Limb (tissue), 2 donors: ENCODE results near the gene PNLIPRP1.

ENCODE experiments used
- DNase-seq, 2 donors: peaks; one replicate each; pipeline ENCODE4 v3.0.0-alpha.2; 2016; ENCODE audit errors: extremely low spot score in 2 of 2

PNLIPRP1 gene

DNA sequence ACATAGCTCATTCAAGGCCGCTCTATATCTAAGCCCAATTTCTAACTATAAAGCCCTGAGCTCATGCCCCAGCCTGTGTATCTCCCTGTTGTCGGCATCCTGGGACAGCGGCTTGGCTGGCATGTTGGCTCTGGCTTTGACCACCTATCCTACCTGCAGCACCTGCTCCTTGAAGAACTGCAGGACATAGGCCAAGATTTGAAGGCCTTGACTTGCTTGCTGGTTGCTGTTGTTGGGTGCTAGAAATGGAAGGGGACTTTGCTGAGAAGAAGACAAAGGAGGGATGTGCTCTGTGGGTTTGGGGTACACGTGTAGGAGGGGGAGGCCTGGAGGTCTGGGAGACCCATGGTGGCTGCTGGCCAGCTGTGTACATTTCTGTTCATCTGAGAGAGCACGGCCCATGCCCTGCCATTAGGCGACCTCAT lies 41.1 kb downstream of the PNLIPRP1 start:
- DNase-seq, result no peak

- no peak for DNase-seq
Observed at GRCh38 chr10:116632596-116633215, 41.9 kb downstream of the PNLIPRP1 start.

DNA sequence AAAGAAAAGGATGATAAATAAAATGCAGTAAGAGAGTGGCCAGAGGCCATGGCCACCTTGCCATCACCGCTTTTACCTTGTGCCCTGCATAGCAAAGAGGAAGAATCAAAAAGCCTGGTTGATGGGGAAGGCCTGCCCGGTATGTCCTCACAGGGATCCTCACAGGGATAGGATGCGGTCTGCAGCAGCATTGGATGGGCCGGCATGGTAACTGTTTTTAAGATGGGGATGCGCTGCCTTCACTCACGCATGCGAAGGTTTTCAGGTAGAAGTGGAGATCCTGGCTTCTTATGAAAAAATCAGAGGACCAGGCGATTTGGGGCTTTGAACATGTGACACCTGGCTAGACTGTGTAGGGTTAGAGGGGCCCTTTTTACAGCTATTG lies 42.4 kb downstream of the PNLIPRP1 start:
- DNase-seq, result no peak

- no peak for DNase-seq
Observed at GRCh38 chr10:116634126-116634975, 43.6 kb downstream of the PNLIPRP1 start.

- no peak for DNase-seq
Observed at GRCh38 chr10:116636385-116636784, 45.6 kb downstream of the PNLIPRP1 start.

DNA sequence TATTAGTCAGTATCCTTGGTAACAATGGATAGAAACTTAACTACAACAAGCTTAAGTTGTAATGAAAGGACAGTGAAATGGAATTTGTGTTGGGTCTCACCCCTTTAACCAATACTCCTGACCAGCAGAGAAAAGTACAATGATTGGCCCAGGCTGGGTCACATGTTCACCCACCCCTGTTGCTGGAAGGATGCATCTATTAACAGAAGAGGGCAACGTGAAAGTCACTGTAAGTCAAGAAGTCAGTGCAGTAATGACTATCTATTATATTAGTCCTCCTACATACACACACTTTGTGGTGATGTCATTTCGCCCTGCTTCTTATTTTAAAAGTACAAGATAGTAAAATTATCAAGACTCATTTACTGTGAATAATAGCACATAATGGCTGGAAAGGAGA lies 46.2 kb downstream of the PNLIPRP1 start:
- no peak for DNase-seq

DNA sequence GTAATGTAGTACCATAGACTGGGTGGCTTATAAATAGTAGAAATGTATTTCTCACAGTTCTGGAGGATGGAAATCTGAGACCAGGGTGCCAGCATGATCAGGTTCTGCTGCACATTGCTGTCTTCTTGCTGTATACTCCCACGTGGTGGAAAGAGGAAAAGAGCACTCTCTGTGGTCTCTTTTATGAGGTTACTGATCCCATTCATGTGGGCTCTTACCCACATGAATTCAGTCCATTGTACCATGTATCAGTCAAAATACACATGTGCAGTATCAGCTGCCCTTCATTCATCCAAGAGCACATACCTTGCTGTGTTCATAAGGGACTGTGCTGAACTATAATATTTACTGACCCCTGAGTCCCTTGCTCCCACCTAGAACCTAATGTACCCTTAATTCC lies 47.1 kb downstream of the PNLIPRP1 start:
- no peak for DNase-seq

DNA sequence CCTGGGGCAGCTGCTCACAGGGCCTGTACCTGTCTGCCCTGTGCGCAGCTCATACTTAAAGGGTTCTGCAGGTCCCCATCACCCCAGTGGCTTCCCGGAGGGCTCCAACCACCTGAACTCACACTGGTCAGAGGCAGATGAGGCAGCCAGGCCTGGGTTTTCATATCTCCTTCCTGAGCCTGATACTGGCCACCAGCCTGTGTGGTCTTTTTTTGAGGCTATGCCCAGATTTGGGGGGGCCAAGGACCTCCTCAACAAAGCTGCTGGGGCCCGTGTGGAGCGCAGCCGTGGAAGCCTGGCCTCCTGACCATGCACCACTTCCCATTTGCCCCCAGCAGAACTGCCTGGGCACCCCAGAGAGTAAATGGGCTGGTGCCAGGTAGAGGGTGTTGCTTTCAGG lies 55.7 kb downstream of the PNLIPRP1 start:
- DNase-seq, result no peak

DNA sequence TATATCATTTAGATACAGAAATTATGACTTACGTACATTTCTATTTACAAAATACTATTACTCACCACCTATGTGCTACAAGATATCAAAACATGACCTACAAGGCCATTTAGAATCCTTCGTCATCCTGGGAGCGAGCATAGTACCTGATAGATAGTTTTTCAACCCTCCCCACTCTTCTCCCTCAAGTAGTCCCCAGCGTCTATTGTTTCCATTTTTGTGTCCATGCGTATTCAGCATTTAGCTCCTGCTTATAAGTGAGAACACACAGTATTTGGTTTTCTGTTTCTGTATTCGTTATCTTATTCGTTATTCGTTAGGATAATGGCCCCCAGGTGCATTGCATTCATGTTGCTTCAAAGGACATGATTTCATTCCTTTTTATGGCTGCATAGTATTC lies 58.1 kb downstream of the PNLIPRP1 start:
- no peak for DNase-seq

DNA sequence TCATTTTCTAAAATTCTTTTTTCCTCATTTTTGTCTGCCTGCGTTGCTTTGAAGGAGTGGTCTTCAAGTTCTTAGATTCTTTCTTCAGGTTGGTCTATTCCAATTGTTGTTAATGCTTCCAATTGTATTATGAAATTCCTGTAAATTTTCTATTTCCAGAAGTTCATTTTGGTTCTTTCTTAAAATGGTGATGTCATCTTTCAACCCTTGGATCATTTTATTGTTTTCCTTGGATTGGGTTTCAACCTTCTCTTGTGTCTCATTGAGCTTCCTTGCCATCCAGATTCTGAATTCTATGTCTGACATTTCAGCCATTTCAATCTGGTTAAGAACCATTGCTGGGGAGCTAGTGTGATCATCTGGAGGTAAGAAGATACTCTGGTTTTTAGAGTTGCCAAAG lies 63.1 kb downstream of the PNLIPRP1 start:
- no peak for DNase-seq

DNA sequence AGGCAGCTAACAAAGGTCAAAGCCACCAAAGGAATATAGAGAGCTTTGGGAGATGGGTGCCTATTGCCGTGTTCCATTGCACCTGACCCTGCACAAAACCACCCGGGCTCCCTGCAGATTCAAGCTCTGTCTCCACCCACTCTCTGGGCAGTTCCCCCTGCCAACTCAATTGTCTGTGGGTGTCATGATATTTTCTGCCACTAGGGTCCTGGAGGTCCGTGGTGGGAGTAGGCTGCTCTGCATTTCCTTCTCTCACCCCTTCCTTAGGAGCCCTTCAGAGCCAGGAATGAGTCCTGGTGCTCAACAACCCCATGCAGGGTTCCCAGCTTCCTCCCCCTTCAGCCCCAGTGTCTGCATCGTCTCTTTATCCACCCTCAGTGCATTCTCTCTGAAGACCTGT lies 64.1 kb downstream of the PNLIPRP1 start:
- no peak for DNase-seq

DNA sequence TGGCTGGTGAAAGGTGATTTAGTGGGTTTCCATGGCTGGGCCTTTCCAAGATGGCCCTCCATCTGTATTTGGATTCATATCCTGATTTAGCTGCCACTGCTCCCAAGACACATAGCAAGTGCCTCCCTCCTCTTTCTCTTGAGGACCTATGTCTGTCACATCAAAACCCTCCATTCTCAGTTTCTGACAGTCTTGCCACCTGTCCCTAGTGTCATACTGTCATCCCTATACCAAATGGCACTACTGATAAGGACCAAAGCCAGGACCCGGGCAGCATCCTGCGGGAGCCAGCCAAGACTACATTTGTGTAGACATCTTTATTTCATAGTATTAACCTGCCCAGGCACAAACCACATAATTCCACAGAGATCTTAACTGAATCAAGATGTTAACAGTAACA lies 64.8 kb downstream of the PNLIPRP1 start:
- no peak for DNase-seq

GRCh38 chr10:116656044-116656443 lies 65.3 kb downstream of the PNLIPRP1 start:
- no peak for DNase-seq

DNA sequence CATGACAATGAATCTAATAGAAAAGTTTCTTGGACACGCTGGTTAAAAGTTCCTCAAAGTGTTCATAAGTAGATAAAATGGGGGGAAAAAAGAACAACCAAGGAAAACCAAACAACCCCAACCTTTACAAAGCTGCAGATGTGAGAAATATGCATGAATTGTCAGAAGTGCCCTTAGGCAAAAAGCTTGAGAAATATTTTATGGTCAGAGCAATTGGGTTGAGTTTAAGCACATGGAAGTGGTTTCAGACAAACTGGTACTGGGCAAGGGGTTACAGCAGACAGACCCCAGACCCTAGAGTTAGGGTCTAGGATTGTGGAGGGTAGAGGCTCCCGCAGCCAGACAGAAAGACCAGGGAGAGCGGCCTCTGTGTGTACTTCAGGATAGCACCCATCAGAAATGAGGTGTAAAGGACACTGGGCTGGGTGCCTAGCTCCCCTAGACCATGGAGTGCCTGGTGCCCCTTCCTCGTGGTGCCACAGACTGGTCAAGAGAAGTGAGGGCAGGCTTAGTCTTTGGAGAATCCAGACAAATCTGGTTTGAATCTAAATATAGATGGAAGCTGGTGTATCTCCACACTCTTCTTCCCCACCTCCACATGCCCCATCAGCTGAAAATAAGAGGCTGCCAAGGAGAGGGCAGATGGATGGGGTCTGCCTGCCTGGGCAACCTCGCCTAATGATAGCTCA lies 67.2 kb downstream of the PNLIPRP1 start:
- no peak for DNase-seq
